GM21367 (cell line): ENCODE measurements around the gene CD7.
"Not testable (repeated sequence)": the region's sequence is repeated elsewhere in the genome, so short reads cannot be mapped to it uniquely, and the experiment has no call there.

Source experiments
- ATAC-seq: cut with Tn5 transposase; IDR thresholded peaks from one replicate; pipeline ENCODE4 v1.9.1; 2021; ENCODE audit not compliant: unreplicated experiment

Gene CD7

DNA sequence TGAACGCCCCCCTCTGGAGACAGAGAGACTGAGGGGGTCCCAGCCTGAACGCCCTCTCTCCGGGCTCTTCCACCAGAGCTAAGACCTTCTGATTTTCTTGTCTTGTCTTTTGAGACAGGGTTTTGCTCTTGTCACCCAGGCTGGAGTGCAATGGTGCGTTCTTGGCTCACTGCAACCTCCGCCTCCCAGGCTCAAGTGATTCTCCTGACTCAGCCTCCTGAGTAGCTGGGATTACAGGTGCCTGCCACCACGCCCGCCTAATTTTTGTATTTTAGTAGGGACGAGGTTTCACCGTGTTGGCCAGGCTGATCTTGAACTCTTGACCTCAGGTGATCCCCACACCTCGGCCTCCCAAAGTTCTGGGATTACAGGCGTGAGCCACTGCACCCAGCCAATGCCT, 30.6 kb upstream of the CD7 start:
- ATAC-seq: not testable (repeated sequence)

DNA sequence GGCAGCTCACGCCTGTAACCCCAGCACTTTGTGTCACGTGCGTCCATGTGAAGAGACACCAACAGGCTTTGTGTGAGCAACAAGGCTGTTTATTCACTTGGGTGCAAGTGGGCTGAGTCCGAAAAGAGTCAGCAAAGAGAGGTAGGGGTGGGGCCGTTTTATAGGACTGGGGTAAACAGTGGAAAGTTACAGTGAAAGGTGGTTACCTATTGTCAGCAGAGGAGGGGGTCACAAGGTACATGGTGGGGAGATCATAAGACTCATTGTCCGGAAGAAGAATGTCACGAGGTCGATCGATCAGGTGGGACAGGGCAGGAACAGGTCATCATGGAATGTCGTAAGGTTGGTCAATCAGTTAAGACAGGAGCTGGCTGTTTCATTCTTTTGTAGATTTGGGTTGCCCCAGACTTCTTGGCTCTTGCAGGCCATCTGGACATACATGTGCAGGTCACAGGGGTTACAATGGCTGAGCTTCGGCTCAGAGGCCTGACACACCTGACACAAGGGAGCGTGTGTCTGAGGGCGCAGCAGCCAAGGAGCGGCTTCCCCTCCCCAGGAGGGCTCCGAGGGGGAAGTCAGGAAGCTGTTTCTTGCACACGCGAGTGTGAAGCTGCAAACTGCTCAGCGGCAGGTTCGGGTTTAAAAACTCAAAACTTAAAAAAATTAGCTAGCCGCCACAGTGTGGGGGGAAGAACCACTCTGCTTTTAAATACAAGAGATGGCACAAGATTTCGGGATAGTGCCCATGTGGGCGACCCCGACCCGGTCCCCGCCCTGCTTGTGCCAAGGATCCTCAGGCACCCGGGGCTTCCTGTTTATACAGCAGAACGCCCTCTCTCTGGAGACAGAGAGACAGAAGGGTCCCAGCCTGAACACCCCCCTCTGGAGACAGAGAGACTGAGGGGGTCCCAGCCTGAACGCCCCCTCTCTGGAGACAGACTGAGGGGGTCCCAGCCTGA, 29.2 kb upstream of the CD7 start:
- no peak for ATAC-seq

DNA sequence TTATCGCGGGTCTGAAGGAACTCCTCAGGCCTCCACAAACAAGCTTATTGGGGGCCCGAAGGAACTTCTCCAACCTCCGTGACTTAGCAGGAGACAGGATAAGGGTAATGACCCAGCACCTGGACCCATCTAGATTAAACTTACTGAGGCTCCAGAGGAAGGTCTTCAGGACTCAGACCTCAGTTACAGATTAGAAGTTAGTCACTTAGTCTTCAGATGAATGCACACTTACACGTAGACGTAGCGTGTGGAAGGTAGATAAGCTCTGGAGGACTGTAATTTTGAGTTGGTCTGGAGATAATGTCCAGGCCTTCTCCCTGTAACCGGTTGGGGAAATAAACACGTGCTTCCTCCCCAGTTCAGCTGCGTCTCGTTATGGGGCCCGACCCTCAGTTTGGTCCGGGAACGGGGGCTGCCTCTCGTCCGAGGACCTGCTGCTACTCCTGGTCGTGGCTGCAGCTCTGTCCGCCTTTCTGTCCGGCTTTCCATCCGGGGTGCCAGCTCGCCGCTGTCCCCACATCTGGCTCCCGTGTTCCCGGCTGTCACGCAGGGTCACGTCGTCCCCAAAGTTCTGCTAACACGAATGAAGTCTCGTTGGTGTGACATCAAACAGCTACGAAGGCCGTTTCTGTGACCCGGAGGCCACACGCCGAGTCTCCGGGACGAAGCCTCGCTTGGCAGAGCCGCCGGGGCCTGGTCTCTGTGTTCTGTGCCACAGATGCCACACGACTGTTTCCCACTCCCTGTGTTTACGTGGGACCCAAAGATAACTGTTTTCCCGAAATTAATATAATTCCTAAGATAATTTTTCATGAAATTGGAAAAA, 28.0 kb upstream of the CD7 start:
- ATAC-seq: no peak

DNA sequence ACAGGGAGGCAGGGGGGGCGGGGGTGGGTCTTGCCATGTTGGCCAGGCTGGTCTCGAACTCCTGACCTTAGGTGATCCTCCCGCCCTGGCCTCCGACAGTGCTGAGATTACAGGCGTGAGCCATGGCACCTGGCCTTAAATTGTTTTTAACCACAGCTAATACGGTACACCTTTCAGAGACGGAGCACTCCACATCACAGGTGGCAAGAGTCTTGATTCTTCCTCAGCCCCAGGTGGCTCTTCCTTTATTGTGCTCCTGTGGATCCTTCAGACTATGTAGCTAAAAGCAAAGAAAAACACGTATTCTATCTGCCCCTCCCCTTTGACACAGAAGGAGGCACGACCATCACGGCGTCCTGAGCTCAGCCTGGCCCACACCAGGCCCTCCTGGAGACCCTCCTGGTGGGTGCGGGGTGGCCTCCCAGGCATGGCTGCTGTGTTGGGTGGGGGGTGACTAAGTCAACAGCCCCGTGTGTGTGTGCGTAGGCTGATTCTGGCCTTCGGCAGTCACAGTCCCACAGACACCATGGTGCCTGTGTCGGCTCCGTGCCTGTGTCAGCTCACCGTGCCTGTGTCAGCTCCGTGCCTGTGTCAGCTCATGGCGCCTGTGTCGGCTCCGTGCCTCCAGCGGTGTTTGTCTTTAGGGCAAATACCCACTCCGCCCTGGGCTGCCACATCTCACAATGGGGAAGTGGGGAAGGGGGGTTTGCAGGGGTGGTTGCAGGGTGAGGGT, 26.9 kb upstream of the CD7 start:
- ATAC-seq: no peak

DNA sequence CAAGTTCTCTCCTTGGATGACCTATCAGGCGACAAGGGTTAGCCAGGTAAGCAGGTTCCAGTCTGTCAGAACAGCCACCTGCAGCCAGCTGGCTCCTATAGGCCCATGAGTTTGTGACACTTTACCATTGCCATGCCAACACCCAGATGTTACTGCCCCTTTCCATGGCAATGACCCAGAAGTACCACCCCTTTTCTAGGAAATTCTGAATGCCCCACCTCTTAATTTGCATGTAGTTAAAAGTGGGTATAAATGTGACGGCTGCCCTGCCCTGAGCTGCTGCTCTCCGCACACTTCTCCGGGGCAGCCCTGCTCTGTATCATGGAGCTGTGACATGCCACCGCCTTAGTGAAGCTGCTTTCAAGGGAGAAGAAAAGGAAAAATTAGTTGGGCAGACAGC, 26.2 kb upstream of the CD7 start:
- no peak for ATAC-seq

DNA sequence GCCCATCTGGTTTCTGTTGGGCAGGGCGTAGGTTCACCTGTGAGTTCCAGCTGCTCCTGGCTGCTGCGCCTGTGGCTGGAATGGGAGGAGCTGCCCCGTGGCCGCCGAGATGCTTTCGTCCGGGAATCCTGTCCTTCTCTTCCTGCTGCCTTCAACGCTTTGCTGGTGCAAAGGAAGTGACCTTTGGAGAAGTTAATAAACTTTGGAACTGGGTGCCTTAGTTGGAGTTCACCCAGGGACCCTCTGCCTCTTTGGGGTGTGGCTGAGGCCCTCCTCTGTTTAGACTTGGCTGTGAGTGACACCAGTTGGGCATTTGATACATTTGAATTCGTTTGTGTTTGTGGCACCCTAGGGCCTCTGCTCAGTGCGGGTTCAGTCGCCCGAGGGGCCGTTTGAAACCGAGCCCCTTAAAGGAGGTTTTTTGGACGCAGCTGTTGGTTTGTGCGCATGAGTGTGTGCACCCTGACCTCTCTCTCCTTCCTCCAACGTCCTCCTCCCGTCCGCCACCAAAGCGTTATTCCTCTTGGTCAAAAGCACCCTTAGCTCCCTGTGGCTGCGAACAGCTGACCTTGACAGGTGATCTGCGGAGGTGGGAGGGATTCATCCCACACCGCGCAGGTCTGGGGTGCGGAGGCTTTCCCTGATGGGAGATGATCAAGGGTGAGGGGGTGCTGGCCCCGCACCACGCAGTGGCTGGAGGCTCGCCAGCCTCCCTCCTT, 25.1 kb upstream of the CD7 start:
- ATAC-seq: no peak

DNA sequence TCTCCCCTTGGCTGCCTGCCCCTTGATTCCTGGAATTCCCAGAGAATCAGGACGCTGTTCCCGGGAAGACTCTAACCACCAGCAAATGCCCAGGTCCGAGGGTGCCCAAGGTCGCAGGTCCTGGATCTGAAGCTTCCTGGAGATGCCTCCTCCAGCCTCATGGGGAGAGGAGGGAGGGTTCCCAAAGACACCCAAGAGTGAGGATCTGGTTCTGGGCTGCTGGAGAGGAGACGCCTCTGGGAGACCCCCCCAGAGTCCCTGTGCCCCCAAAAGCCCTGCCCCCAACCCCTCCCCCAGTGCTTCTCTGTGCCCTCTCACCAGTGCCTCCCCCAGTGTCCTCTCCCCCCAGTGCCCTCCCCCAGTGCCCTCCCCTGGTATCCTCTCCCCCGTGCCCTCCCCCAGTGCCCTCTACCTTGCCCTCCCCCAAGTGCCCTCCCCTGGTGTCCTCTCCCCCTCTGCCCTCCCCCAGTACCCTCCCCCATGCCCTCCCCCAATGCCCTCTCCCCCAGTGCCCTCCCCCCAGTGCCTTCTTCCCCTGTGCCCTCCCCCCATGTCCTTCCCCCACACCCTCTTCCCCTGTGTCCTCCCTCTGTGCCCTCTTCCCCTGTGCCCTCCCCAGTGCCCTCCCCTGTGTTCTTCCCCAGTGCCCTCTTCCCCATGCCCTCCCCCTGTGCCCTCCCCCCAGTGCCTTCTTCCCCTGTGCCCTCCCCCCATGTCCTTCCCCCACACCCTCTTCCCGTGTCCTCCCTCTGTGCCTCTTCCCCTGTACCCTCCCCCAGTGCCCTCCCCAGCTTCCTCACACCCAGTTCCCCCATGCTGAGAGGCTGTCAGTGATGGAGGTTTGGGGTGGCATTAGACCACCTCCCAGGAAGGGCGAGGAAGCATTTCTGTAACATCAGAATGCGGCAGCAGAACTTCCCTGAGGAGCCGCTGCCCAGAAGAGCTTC, 22.5 kb upstream of the CD7 start:
- ATAC-seq: no peak

DNA sequence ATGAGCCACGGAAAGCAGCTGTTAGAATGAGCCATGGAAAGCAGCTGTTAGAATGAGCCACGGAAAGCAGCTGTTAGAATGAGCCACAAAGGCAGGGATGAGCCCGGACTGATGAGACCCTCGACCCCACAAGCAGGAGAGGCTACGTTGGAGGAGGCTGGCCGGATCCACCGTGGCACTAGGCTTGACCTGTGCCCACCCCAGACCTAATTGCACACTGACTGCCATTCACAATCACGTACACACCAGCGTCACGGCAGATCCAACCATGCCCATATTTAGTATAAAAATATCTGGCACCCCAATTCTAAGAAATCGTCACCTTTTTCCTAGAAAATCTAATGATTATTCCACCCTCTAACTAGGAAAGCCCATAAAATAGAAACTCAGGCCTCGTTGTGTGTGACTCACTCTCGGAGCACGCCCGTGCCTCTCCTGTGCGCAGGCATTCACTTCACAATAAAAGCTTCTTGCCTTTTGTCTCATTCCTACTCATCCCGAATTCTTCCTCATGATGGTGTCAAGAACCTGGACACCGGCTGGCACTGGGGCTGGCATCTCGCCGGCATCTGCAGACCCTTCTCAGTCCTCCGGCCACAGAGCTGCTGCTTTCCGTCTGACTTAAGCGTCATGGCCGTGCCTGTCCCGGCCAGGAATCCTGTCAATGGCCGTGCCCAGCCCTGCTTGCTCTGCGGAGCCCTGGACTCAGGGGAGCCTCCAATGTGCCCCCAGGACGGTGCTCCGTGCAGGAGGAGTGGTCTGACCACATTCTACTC, 21.6 kb upstream of the CD7 start:
- no peak for ATAC-seq

DNA sequence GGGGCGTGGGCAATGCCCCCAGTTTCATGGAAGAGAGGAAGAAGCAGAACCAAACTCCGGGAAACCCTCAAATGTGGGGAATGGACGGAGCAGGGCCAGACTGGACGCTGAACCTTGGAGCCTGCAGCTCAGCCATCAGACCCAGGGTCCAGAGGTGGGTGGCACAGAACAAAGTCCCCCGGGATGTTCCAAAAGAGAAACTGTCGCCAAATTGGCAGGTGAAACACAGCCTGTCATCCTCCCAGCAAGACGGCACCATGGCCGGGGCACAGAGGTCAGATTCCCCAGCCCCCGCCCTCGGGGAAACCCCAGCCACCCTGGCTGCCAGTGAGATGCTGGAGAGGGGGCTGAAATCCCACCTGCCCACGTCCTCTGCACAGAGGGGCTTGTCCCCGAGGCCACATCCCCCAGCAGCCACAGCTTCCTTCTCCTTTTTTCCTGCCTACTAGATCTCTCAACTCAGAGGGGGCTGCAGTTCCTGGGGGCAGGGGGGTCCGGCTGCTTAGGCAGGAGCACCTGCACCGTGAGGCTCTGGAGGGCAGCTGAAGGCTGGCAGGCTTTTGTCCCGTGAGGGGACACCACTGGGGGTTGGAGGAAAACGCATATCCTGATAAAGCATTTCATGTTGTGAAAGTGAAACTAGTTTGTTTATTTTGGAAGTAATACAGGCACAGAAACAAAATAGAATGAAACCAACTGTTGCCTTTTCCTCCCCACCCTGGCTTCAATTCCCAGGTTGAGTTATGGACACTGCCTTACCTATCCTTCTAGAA, 17.4 kb upstream of the CD7 start:
- no peak for ATAC-seq

DNA sequence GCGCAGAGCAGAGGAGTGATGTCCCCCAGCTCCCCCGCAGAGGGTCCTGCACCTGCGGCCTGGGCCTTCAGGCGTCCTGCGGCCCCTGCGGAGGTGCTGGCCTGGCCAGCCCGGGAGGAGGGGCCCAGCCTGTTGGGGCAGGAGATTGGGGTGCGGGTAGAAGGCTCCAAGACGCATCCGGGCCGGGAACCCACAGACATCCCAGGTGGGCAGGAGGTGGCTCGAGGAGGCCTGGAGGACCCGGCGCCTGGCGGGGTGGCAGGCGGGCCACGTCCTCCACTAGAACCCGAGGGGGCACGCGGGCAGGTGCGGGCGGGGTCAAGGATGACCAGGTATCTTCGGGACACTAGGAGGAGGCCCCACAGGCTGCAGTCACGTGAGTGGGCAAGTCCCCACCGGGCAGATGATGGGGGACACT, 16.8 kb upstream of the CD7 start:
- ATAC-seq: no peak

DNA sequence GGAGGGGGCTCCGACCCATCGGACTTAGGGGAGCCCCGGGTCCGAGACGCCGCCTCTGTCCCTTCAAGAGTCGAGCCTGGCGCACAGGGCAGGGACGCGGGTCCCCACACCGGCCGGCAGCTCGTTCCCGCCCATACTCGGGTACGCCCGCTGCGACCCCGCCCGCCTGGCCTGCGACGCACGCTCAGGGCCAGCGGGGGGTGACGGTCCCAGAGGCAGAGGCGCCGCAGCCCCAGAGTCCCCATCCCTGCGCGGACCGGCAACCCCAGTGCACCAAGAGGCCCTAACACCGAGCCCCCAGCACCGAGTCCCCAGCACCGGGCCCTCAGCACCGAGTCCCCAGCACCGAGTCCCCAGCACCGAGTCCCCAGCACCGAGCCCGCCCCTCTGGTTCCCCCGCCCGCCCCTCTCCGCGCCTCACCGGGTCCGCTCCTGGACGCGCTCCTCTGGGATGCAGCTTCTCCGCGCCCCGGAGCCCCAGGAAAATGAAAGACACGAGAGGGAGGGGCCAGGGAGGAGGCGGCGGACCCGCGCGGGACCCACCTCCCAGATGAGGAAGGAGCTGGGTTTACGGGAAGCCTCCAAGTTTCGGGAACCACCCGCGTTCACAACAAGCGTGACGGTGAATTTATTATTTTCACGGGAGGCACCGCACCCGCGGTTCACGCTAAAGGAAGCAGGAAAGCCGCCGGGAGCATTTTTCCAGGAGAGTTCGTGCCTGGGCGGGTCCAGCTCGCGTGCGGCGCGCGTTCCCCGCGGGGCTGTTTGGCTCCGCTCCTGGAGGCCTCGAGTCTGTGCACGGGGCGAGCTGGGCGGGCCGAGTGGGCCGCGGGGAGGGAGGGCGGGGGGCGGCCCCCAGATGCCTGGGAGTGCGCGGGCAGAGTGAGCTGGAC, 16.1 kb upstream of the CD7 start, which contains the start of gene SECTM1:
SECTM1 (minus strand) TSS at position 488 of the 893 bp plus-strand sequence. CDS start 6,526 bp downstream, outside the sequence.
- ATAC-seq: no peak

DNA sequence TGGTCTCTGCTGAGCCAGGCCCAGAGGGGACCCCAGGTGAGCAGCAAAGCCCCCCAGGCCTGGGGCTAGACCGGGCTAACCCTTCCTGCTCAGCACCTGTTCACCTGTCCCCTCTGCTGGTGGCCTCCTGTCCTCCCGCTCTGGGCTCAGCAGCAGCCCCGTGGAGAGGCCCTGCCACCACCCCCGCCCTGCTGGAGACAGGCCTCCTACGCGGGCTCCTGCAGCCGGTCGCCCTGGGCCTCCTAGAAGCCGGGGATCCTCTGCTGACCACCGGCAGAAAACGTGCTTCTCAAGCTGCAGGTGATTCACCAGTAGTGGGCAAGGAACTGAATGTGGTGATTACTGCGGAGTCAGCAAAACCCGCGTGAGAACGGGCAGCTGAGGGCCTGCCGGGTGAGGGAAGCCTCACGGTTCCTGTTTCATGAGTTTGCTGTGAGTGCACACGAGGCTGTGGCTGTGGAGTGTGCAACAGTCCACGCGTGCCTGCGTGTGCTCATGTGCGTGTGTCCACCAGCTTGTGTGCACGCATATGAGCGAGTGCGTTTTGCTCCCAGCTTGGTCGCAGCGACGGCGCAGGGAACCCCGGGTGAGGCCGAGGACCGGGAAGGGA, 15.4 kb upstream of the CD7 start:
- no peak for ATAC-seq

DNA sequence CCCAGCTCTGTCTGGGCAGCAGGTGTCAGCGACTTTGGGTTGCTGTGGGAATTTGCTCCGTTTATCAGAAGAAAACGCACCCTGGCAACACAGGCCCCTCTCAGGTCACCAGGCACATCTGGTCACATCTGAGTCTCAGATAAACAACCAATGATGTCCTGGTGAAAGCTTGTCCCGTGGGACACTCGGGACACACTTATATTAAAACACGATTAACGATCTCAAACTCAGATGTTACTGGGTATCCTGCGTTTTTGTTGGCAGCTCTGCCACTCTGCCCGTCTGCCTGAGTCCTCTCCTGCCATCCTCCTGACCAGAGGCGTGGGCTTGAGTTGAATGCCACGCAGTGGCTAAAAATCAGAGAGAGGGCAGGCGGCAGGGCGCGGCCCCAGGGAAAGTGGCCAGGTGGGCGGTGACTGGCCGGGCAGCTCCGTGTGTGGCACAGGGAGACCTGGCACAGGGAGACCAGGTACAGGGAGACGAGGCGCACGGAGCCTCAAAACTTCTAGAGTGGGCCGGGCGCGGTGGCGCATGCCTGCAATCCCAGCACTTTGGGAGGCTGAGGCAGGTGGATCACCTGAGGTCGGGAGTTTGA, 14.0 kb upstream of the CD7 start:
- ATAC-seq: no peak

DNA sequence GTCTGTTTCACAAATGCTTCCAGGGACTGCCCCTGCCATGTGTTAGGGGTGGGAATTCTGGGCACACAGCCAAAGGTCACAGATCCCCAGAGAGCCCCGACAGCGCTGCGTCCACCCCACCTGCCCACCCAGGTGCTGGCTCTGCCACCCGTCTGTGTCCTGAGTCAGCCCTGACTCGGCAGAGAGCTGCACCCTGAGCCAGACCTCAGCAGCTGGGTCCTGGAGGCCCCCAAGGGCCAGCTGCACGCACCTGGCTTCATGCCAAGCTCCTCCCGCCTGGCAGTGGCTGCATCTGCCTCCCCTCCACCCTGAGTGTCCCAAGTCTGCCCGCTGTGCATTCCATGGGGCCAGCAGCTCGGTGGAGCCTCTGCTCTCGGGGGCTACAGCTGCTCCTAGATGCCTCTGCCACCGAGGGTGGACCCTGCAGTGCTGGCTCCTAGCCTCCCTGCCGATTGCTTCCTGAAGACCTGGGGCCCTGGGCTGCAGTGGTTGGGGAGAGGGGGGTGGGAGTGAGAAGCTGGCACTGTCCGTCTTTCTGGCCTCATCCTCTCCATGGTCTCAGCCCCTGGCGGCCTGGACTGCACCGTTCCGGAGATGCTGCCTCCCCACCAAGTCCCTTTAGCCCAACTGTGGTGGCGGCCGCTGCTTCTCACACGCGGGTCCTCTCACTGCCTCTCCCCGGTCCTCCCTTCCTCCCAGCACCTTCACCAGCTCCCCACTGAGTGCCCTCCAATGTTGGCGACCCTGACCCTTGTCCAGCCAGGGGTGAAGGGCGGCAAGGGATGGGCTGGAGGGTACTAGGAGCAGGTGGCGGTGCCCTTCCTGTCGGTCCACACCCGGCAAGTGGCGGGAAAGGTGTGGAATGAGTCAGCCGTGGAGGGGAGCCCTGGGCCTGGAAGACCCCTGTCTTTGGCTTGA, 13.2 kb upstream of the CD7 start:
- no peak for ATAC-seq

DNA sequence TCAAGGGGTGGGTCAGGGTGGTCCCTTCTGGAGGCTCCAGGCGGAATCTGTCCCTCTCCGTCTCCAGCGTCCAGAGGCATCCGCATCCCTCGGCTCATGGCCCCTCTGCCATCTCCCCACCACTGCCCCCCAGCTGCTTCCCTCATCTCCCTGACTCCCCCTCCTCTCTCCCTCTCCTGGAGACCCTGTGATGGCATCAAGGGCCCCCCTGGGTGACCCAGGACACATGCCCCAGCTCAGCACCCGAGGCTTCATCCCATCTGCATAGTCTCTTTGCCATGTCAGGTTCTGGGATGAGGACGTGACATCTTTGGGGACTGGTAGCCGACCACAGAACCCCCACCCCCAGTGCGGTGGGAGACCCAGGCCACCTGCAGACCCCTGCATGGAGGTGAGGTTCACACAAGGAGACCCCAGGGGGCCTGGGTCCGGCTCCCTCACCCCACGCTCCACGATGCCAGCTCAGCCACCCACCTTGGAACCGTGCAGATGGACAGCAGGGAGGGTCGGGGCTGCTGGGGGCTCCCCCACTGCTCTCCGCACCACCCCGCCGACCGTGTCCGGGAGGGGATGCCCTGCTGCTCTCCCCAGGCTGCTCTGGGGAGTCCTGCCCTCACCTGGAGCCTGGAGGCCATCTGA, 12.4 kb upstream of the CD7 start:
- no peak for ATAC-seq
